IMR-90 (cell line): ENCODE data around the gene ADGRG6. TPM values are rescaled to one million over a fixed set of nuclear protein-coding genes. Genes with fewer than 3 reads are reported as not detected.

ENCODE experiments used
- ATAC-seq: fragments of 200-7000 bp; cut with Tn5 transposase; 2 replicates; pipeline ENCODE4 v1.9.1; 2020; ENCODE audit warnings: low read depth, mild to moderate bottlenecking, moderate library complexity
- BruUV-seq: library from RNA; stranded (reverse); fragments of 400-500 nt; replicated peaks from 2 replicates; lab custom pipeline; 2021; lab: Mats Ljungman, UMichigan
- CTCF ChIA-PET: fragments of 300-600 bp; formaldehyde crosslinking; extraction: SDS; loops from one replicate; lab custom pipeline; 2021; ENCODE audit warnings: antibody characterized with exemption; lab: Yijun Ruan, JAX
- POLR2A ChIA-PET: fragments of 300-600 bp; sonication (Branson Sonifier 250); formaldehyde crosslinking; loops from one replicate; lab custom pipeline; 2022; ENCODE audit warnings: antibody characterized with exemption; ENCODE audit not compliant: unreplicated experiment; lab: Charles Lee
- DNase-seq: peaks from one replicate; pipeline ENCODE4 v3.0.0; 2013
- H2AFZ ChIP-seq: replicated peaks from 2 replicates; pipeline ENCODE3; 2013; ENCODE audit warnings: low read length, mild to moderate bottlenecking; ENCODE audit not compliant: poor library complexity
- H2AK5ac ChIP-seq: 2 replicates; pipeline ENCODE4 v1.6.1; 2013; ENCODE audit warnings: low read depth, low read length, inconsistent platforms
- H2AK9ac ChIP-seq: replicated peaks from 2 replicates; pipeline ENCODE3; 2013; ENCODE audit warnings: mild to moderate bottlenecking, low read depth, low read length, moderate library complexity; ENCODE audit not compliant: poor library complexity
- H2BK120ac ChIP-seq: 2 replicates; pipeline ENCODE4 v1.6.1; 2013; ENCODE audit warnings: low read depth, low read length, inconsistent platforms
- H2BK15ac ChIP-seq: 3 replicates; pipeline ENCODE4 v1.6.1; 2013; ENCODE audit warnings: low read depth, low read length, inconsistent platforms
- H2BK20ac ChIP-seq: 2 replicates; pipeline ENCODE4 v1.6.1; 2013; ENCODE audit warnings: low read depth, mild to moderate bottlenecking, inconsistent platforms, low read length, moderate library complexity
- H2BK5ac ChIP-seq: 2 replicates; pipeline ENCODE4 v1.6.1; 2013; ENCODE audit warnings: mild to moderate bottlenecking, low read depth, low read length, inconsistent platforms; ENCODE audit not compliant: poor library complexity, severe bottlenecking
- H3K14ac ChIP-seq: replicated peaks from 2 replicates; pipeline ENCODE4 v1.6.1; 2013; ENCODE audit warnings: low read depth, low read length, inconsistent platforms
- H3K18ac ChIP-seq: 2 replicates; pipeline ENCODE4 v1.6.1; 2013; ENCODE audit warnings: low read depth, low read length, control low read depth
- H3K23ac ChIP-seq: 2 replicates; pipeline ENCODE4 v1.6.1; 2013; ENCODE audit warnings: low read depth, low read length, inconsistent platforms
- H3K27ac ChIP-seq: 2 replicates; pipeline ENCODE4 v1.5.1; 2013; ENCODE audit warnings: mild to moderate bottlenecking, control low read depth, low read length; ENCODE audit not compliant: insufficient read depth
- H3K27me3 ChIP-seq: 2 replicates; pipeline ENCODE4 v1.6.1; 2013; ENCODE audit warnings: low read length; ENCODE audit not compliant: control insufficient read depth, insufficient read depth
- H3K36me3 ChIP-seq: 2 replicates; pipeline ENCODE4 v1.6.1; 2013; ENCODE audit warnings: low read length, mixed read lengths; ENCODE audit not compliant: control insufficient read depth, insufficient read depth
- H3K4ac ChIP-seq: 2 replicates; pipeline ENCODE4 v1.6.1; 2013; ENCODE audit warnings: low read depth, low read length, inconsistent platforms
- H3K4me1 ChIP-seq: 2 replicates; pipeline ENCODE4 v1.6.1; 2013; ENCODE audit warnings: low read length, mixed read lengths; ENCODE audit not compliant: control insufficient read depth, insufficient read depth
- H3K4me2 ChIP-seq: 2 replicates; pipeline ENCODE4 v1.6.1; 2013; ENCODE audit warnings: low read depth, mild to moderate bottlenecking, control low read depth, low read length, moderate library complexity
- H3K4me3 ChIP-seq: 2 replicates; pipeline ENCODE4 v1.5.1; 2013; ENCODE audit warnings: low read depth, mild to moderate bottlenecking, control low read depth, low read length, moderate library complexity; ENCODE audit not compliant: insufficient read depth
- H3K56ac ChIP-seq: 2 replicates; pipeline ENCODE4 v1.6.1; 2013; ENCODE audit warnings: low read length, inconsistent platforms; ENCODE audit not compliant: insufficient read depth; ENCODE audit errors: extremely low read depth
- H3K79me1 ChIP-seq, 2 experiments: 2 replicates each; pipeline ENCODE4 v1.6.1; 2013; ENCODE audit warnings: low read length in 2 of 2, inconsistent platforms in 1 of 2, low read depth in 1 of 2
- H3K9ac ChIP-seq: 2 replicates; pipeline ENCODE4 v1.6.1; 2013; ENCODE audit warnings: low read depth, low read length, control low read depth
- H3K9me1 ChIP-seq: 2 replicates; pipeline ENCODE4 v1.6.1; 2013; ENCODE audit warnings: low read length, inconsistent platforms; ENCODE audit not compliant: insufficient read depth
- H3K9me3 ChIP-seq: 2 replicates; pipeline ENCODE4 v1.6.1; 2013; ENCODE audit warnings: low read length; ENCODE audit not compliant: control insufficient read depth, insufficient read depth
- H4K20me1 ChIP-seq: 2 replicates; pipeline ENCODE4 v1.6.1; 2013; ENCODE audit warnings: low read length, inconsistent platforms; ENCODE audit not compliant: insufficient read depth
- H4K5ac ChIP-seq: 2 replicates; pipeline ENCODE4 v1.6.1; 2013; ENCODE audit warnings: mild to moderate bottlenecking, low read depth, low read length, control low read depth
- H4K8ac ChIP-seq, 2 experiments: 2 replicates each; pipeline ENCODE4 v1.6.1; 2013; ENCODE audit warnings: low read depth in 2 of 2, low read length in 2 of 2, control low read depth in 1 of 2, inconsistent platforms in 1 of 2
- H4K91ac ChIP-seq: 2 replicates; pipeline ENCODE4 v1.6.1; 2013; ENCODE audit warnings: low read depth, low read length, inconsistent platforms; ENCODE audit not compliant: insufficient read depth
- BHLHE40 ChIP-seq: fragments of 150-350 bp; IDR thresholded peaks from 2 replicates; pipeline ENCODE4 v1.6.1; 2016; ENCODE audit warnings: mild to moderate bottlenecking, low read depth, low read length
- CEBPB ChIP-seq: IDR thresholded peaks from 2 replicates; pipeline ENCODE4 v1.6.1; 2012; ENCODE audit warnings: low read depth, low read length, improper control_type of control experiment
- CHD1 ChIP-seq: IDR thresholded peaks from 2 replicates; pipeline ENCODE4 v1.6.1; 2012; ENCODE audit warnings: low read depth, low read length, improper control_type of control experiment
- FOS ChIP-seq: fragments of 150-350 bp; IDR thresholded peaks from 2 replicates; pipeline ENCODE4 v1.6.1; 2016; ENCODE audit warnings: low read depth, low read length
- MAFK ChIP-seq: IDR thresholded peaks from 2 replicates; pipeline ENCODE4 v1.6.1; 2012; ENCODE audit warnings: low read depth, low read length, improper control_type of control experiment
- MXI1 ChIP-seq: IDR thresholded peaks from 2 replicates; pipeline ENCODE4 v1.6.1; 2012; ENCODE audit warnings: low read depth, mild to moderate bottlenecking, low read length, moderate library complexity, borderline replicate concordance
- NFE2L2 ChIP-seq: fragments of 150-350 bp; IDR thresholded peaks from 2 replicates; pipeline ENCODE4 v1.6.1; 2016; ENCODE audit warnings: low read depth, mild to moderate bottlenecking, low read length
- POLR2A ChIP-seq: IDR thresholded peaks from 2 replicates; pipeline ENCODE4 v1.6.1; 2012; ENCODE audit warnings: mild to moderate bottlenecking, low read depth, low read length
- RAD21 ChIP-seq: IDR thresholded peaks from 2 replicates; pipeline ENCODE4 v1.6.1; 2012; ENCODE audit warnings: low read length, improper control_type of control experiment
- RCOR1 ChIP-seq: IDR thresholded peaks from 2 replicates; pipeline ENCODE4 v1.6.1; 2012; ENCODE audit warnings: mild to moderate bottlenecking, low read length, improper control_type of control experiment; ENCODE audit not compliant: insufficient replicate concordance
- RFX5 ChIP-seq: IDR thresholded peaks from 2 replicates; pipeline ENCODE4 v1.8.0; 2012; ENCODE audit warnings: low read depth, mild to moderate bottlenecking, low read length, moderate library complexity
- SMC3 ChIP-seq: fragments of 150-350 bp; IDR thresholded peaks from 2 replicates; pipeline ENCODE4 v1.6.1; 2016; ENCODE audit warnings: low read depth, mild to moderate bottlenecking, antibody characterized with exemption, low read length, moderate library complexity
- WGBS, 2 experiments: methylation state at CpG; one replicate each; pipeline versions ENCODE4 v1.1.5 to v1.1.7; 2013; ENCODE audit warnings: missing lambda C conversion rate in 2 of 2; ENCODE audit not compliant: insufficient read length in 1 of 2; ENCODE audit errors: extremely low coverage in 2 of 2; 5-methylcytosine and 5-hydroxymethylcytosine counted together
- dilution Hi-C: fragments of 300-500 bp; cut with HindIII; formaldehyde crosslinking; loops from one replicate; pipeline ENCODE4 v1.14.3; 2018; ENCODE audit warnings: low sequenced_read_pairs; ENCODE audit not compliant: unreplicated experiment
- in situ Hi-C: fragments of 300-500 bp; cut with MboI; formaldehyde crosslinking; loops from 3 replicates; pipeline ENCODE4 v1.14.3; 2019; ENCODE audit warnings: low sequenced_read_pairs, inconsistent platforms, mixed read lengths
- intact Hi-C: fragments of 100-400 bp; cut with micrococcal nuclease; formaldehyde crosslinking; loops from 2 replicates; pipeline ENCODE4 v1.10.0; 2022
- polyA plus RNA-seq, 3 experiments: library from polyadenylated mRNA; depleted of rRNA; stranded (reverse); fragments of >200 nt; gene quantifications; 2 replicates each; pipeline ENCODE4 v1.2.3, GENCODE V29; 2012; ENCODE audit warnings: low replicate concordance in 1 of 3
- total RNA-seq: library from RNA; depleted of rRNA; stranded (reverse); fragments of >200 nt; gene quantifications from 2 replicates; pipeline ENCODE4 v1.2.3, GENCODE V29; 2012
- TF ChIP-seq, protein P1 (sequence below): fragments of 150-350 bp; IDR thresholded peaks from 2 replicates; pipeline ENCODE4 v1.6.1; 2017; ENCODE audit warnings: mild to moderate bottlenecking, antibody characterized with exemption, low read length, low read depth
- TF ChIP-seq, protein P2 (sequence below): conservative IDR thresholded peaks from 2 replicates; pipeline ENCODE4 v1.5.1; 2012; ENCODE audit warnings: mild to moderate bottlenecking, low read depth, low read length, improper control_type of control experiment
- TF ChIP-seq, protein P3 (sequence below): fragments of 150-350 bp; IDR thresholded peaks from 2 replicates; pipeline ENCODE4 v1.6.1; 2016; ENCODE audit warnings: low read depth, mild to moderate bottlenecking, low read length, moderate library complexity, borderline replicate concordance

The ADGRG6 gene
- total and polyA plus RNA-seq, 2 of the 4 experiments (the other 2 are of a cell fraction) = 10.0 to 20.3 TPM

DNA sequence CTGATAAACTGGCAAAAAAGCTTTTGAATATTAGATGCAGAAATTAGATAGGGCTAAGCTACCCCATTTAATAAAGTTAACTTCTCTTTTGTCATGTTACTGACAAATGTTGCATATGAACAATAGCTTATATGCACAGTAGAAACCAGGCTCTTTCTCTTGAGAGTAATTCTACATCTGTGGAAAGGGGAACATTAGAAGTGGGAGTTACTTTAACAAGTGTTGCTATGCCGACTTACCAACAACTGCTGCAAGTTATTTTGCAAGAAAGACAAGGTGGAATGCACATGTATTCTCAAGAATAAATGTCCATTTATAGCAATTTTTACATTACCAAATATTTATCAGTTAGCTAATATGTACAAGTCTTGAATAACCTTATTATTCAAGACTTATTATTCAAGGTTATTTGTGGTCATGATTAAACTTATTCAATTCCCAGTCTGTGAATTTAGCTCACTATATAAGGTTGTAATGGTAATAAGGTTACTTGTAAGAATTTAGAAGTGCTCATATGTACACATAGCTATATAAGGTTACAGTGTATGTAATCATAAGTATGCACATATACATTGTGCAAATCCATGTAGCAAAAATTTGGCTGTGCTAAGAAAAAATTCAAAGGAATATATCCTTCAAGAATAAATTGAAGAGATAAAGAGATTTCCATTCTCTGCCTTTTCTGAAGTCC is 38.3 kb downstream of the ADGRG6 start:
- H2BK120ac ChIP-seq = no peak overlapping the region
- no peaks in the 10 kb centered on the region for H3K9me1 ChIP-seq
- H2BK15ac ChIP-seq = no peak overlapping the region
- H3K4ac ChIP-seq = no peak overlapping the region
- H4K91ac ChIP-seq = no peak overlapping the region
- H4K20me1 ChIP-seq = no peaks in the 10 kb centered on the region
- no peak overlapping the region for H2AK5ac ChIP-seq
- no peak overlapping the region for H3K4me2 ChIP-seq
- intact Hi-C loops (no loop called here), in situ Hi-C loops (no loop called here), dilution Hi-C loops (no loop called here)
- no peak overlapping the region for H2AFZ ChIP-seq
- H3K27me3 ChIP-seq = no peaks in the 10 kb centered on the region
- H3K18ac ChIP-seq = no peak overlapping the region
- no peaks in the 10 kb centered on the region for H3K36me3 ChIP-seq
- H2BK5ac ChIP-seq = no peak overlapping the region
- H4K5ac ChIP-seq = no peak overlapping the region
- no CpG with 5 or more reads among the region's 1 CpG for WGBS, 2 experiments
- CTCF ChIA-PET = no interaction called here
- no peak overlapping the region for H3K9ac ChIP-seq
- H3K4me1 ChIP-seq = peaks cover 5% of the 10 kb centered on the region
- no peak overlapping the region for H3K27ac ChIP-seq
- H2BK20ac ChIP-seq = no peak overlapping the region
- no peak overlapping the region for H3K23ac ChIP-seq
- no peak for ATAC-seq
- H3K14ac ChIP-seq = no peak overlapping the region
- TF ChIP-seq RFX5 = no peak
- TF ChIP-seq BHLHE40 = no peak
- TF ChIP-seq, protein P1, sequence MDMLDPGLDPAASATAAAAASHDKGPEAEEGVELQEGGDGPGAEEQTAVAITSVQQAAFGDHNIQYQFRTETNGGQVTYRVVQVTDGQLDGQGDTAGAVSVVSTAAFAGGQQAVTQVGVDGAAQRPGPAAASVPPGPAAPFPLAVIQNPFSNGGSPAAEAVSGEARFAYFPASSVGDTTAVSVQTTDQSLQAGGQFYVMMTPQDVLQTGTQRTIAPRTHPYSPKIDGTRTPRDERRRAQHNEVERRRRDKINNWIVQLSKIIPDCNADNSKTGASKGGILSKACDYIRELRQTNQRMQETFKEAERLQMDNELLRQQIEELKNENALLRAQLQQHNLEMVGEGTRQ = no peak
- TF ChIP-seq RAD21 = no peak
- TF ChIP-seq POLR2A = no peak
- TF ChIP-seq MAFK = no peak
- TF ChIP-seq CEBPB = no peak
- TF ChIP-seq RCOR1 = no peak
- no peak for TF ChIP-seq CHD1
- TF ChIP-seq FOS = no peak
- TF ChIP-seq MXI1 = no peak
- TF ChIP-seq, protein P2, sequence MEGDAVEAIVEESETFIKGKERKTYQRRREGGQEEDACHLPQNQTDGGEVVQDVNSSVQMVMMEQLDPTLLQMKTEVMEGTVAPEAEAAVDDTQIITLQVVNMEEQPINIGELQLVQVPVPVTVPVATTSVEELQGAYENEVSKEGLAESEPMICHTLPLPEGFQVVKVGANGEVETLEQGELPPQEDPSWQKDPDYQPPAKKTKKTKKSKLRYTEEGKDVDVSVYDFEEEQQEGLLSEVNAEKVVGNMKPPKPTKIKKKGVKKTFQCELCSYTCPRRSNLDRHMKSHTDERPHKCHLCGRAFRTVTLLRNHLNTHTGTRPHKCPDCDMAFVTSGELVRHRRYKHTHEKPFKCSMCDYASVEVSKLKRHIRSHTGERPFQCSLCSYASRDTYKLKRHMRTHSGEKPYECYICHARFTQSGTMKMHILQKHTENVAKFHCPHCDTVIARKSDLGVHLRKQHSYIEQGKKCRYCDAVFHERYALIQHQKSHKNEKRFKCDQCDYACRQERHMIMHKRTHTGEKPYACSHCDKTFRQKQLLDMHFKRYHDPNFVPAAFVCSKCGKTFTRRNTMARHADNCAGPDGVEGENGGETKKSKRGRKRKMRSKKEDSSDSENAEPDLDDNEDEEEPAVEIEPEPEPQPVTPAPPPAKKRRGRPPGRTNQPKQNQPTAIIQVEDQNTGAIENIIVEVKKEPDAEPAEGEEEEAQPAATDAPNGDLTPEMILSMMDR = no peak
- TF ChIP-seq NFE2L2 = no peak
- TF ChIP-seq, protein P3, sequence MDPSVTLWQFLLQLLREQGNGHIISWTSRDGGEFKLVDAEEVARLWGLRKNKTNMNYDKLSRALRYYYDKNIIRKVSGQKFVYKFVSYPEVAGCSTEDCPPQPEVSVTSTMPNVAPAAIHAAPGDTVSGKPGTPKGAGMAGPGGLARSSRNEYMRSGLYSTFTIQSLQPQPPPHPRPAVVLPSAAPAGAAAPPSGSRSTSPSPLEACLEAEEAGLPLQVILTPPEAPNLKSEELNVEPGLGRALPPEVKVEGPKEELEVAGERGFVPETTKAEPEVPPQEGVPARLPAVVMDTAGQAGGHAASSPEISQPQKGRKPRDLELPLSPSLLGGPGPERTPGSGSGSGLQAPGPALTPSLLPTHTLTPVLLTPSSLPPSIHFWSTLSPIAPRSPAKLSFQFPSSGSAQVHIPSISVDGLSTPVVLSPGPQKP = no peak
- TF ChIP-seq SMC3 = no peak
- no peak for DNase-seq
- H3K79me1 ChIP-seq = no peaks in the 10 kb centered on the region
- H3K56ac ChIP-seq = no peak overlapping the region
- POLR2A ChIA-PET = no interaction called here
- no peak overlapping the region for H4K8ac ChIP-seq
- no peak overlapping the region for H2AK9ac ChIP-seq
- BruUV-seq = no TSS peak
- H3K9me3 ChIP-seq = no peaks in the 10 kb centered on the region
- H3K4me3 ChIP-seq = no peak overlapping the region
